Measurements from ENCODE around the gene TULP4. TPM values are rescaled to one million over a fixed set of nuclear protein-coding genes. Genes with fewer than 3 reads are reported as not detected.

Gene TULP4
- total RNA-seq, 1 donor from 2014 or later, result 171 TPM

DNA sequence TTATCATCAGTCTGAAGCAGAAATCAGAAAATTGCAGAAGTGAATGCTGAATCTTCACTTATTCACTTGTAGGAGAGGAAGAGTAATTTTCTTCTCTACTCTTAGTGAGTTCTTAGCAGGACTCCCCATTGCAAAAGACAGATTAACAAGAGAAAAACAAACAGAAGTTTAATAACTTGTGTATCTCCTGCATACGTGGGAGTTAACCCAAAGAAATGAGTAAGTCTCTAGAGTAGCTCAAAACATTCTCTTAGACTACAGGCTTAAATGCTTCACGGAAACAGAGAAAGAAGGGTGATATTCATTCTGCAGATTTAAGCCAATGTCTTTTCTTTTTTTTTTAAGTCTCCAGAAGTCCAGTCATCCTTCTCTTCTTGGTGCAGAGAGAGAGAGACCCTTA, 149.7 kb downstream of the TULP4 start:
- Mint-ChIP-seq H3K27me3 (peaks cover 38% of the 10 kb centered on the region), H3K9me3 (ENCODE audit: low read depth) (no peaks in the 10 kb centered on the region), H3K4me1 (ENCODE audit: low read depth) (peaks cover 18% of the 10 kb centered on the region), H3K27ac (no peak overlapping the region), H3K36me3 (ENCODE audit: insufficient read depth) (peaks cover 61% of the 10 kb centered on the region), H3K4me3 (ENCODE audit: low read depth) (no peak overlapping the region)
- TF ChIP-seq, protein P1, sequence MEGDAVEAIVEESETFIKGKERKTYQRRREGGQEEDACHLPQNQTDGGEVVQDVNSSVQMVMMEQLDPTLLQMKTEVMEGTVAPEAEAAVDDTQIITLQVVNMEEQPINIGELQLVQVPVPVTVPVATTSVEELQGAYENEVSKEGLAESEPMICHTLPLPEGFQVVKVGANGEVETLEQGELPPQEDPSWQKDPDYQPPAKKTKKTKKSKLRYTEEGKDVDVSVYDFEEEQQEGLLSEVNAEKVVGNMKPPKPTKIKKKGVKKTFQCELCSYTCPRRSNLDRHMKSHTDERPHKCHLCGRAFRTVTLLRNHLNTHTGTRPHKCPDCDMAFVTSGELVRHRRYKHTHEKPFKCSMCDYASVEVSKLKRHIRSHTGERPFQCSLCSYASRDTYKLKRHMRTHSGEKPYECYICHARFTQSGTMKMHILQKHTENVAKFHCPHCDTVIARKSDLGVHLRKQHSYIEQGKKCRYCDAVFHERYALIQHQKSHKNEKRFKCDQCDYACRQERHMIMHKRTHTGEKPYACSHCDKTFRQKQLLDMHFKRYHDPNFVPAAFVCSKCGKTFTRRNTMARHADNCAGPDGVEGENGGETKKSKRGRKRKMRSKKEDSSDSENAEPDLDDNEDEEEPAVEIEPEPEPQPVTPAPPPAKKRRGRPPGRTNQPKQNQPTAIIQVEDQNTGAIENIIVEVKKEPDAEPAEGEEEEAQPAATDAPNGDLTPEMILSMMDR (IDR thresholded peaks at IDR 0.05; ENCODE audit: unreplicated experiment), result no peak
- DNase-seq (ENCODE audit: low spot score, unreplicated experiment), result no peak

DNA sequence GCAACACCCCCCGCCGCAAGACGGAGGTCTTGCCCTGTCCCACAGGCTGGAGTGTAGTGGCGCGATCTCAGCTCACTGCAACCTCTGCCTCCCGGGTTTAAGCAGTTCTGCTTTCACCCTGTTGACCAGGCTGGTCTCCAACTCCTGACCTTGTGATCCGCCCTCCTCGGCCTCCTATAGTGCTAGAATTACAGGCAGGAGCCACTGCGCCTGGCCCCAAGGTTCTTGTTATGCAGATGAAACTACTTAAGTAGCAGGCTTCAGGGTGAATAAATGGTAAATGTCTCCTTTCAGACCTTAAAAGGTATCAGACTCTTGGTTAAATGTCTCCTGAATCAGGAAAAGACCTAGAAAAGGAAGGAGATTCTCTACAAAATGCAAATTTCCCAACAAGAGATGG, 152.2 kb downstream of the TULP4 start:
- no peak for DNase-seq (ENCODE audit: low spot score, unreplicated experiment)
- TF ChIP-seq, protein P1 (IDR thresholded peaks at IDR 0.05; ENCODE audit: unreplicated experiment), result no peak
- H3K27ac Mint-ChIP-seq, result no peak overlapping the region
- H3K9me3 Mint-ChIP-seq (ENCODE audit: low read depth), result no peaks in the 10 kb centered on the region
- H3K4me3 Mint-ChIP-seq (ENCODE audit: low read depth), result no peak overlapping the region
- H3K36me3 Mint-ChIP-seq (ENCODE audit: insufficient read depth), result peaks cover 58% of the 10 kb centered on the region
- peaks cover 20% of the 10 kb centered on the region for H3K4me1 Mint-ChIP-seq (ENCODE audit: low read depth)
- peaks cover 52% of the 10 kb centered on the region for H3K27me3 Mint-ChIP-seq

DNA sequence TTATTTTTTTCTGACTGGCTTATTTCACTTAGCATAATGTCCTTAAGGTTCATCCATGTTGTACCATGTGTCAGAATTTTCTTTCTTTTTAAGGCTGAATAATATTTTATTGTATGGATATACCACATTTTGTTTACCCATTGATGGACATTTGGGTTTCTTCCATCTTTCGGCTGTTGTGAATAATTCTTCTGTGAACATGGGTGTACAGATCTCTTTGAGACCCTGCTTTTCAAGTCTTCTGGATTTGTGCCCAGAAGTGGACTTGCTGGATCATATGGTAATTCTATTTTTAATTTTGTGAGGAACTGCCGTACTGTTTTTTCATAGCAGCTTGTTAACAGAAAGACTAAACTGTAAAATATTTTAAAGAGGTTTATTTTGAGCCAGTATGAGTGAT, 153.0 kb downstream of the TULP4 start:
- TF ChIP-seq, protein P1 (IDR thresholded peaks at IDR 0.05; ENCODE audit: unreplicated experiment), result no peak
- DNase-seq (ENCODE audit: low spot score, unreplicated experiment), result no peak
- Mint-ChIP-seq H3K4me3 (ENCODE audit: low read depth) (no peak overlapping the region), H3K9me3 (ENCODE audit: low read depth) (no peaks in the 10 kb centered on the region), H3K4me1 (ENCODE audit: low read depth) (peaks cover 20% of the 10 kb centered on the region), H3K36me3 (ENCODE audit: insufficient read depth) (peaks cover 56% of the 10 kb centered on the region), H3K27me3 (peaks cover 55% of the 10 kb centered on the region), H3K27ac (no peak overlapping the region)

DNA sequence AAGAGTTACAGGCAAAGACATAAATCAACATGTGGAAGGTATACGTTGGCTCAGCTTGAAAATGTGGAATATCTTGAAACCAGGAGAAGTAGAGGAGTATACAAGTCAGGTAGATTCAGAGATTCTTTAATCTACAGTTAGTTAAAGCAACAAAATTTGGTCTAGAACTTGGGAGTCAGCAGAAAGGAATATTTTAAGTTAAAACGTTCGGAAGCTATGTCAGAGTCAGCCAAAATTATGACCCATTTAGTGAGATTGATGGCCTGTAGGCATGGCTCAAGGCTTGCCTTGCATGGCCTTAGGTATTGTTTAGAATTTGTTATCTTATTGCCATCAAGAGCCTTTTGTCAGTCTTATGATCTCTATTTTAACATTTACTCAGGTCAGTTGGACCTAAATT, 153.5 kb downstream of the TULP4 start:
- TF ChIP-seq, protein P1 (IDR thresholded peaks at IDR 0.05; ENCODE audit: unreplicated experiment), result no peak
- peaks cover 59% of the 10 kb centered on the region for H3K36me3 Mint-ChIP-seq (ENCODE audit: insufficient read depth)
- no peak overlapping the region for H3K4me3 Mint-ChIP-seq (ENCODE audit: low read depth)
- peaks cover 20% of the 10 kb centered on the region for H3K4me1 Mint-ChIP-seq (ENCODE audit: low read depth)
- peaks cover 60% of the 10 kb centered on the region for H3K27me3 Mint-ChIP-seq
- H3K27ac Mint-ChIP-seq, result no peak overlapping the region
- DNase-seq (ENCODE audit: low spot score, unreplicated experiment), result no peak
- no peaks in the 10 kb centered on the region for H3K9me3 Mint-ChIP-seq (ENCODE audit: low read depth)

DNA sequence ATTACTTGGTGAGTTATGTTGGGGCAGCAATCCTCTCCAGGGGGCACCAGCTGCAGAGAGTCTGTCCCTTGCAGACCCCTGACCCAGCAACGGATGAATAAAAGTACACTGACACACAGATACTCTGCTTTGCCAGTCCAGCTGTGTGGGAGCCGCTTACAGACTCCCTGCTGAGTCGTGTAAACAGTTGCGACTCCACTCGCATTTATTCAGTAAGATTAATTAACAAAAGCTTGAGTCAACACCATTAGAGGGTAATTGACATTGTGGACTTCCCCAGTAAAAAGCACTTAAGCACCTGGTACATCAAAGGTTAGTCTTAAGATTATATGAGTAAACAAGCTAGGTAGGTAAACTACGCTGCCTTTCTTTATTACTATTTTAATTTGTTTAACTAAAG, 155.7 kb downstream of the TULP4 start:
- TF ChIP-seq, protein P1 (IDR thresholded peaks at IDR 0.05; ENCODE audit: unreplicated experiment), result no peak
- Mint-ChIP-seq H3K27me3 (peaks cover 79% of the 10 kb centered on the region), H3K4me3 (ENCODE audit: low read depth) (no peak overlapping the region), H3K4me1 (ENCODE audit: low read depth) (peaks cover 20% of the 10 kb centered on the region), H3K27ac (peak overlapping the region; percentile 63), H3K36me3 (ENCODE audit: insufficient read depth) (peaks cover 59% of the 10 kb centered on the region), H3K9me3 (ENCODE audit: low read depth) (no peaks in the 10 kb centered on the region)
- DNase-seq (ENCODE audit: low spot score, unreplicated experiment), result no peak
